ENCODE results near the gene AOAH. TPM values are rescaled to one million over a fixed set of nuclear protein-coding genes. Genes with fewer than 3 reads are reported as not detected.

The AOAH gene
- total and polyA plus RNA-seq, 2 experiments from 2014 or later, result not detected

DNA sequence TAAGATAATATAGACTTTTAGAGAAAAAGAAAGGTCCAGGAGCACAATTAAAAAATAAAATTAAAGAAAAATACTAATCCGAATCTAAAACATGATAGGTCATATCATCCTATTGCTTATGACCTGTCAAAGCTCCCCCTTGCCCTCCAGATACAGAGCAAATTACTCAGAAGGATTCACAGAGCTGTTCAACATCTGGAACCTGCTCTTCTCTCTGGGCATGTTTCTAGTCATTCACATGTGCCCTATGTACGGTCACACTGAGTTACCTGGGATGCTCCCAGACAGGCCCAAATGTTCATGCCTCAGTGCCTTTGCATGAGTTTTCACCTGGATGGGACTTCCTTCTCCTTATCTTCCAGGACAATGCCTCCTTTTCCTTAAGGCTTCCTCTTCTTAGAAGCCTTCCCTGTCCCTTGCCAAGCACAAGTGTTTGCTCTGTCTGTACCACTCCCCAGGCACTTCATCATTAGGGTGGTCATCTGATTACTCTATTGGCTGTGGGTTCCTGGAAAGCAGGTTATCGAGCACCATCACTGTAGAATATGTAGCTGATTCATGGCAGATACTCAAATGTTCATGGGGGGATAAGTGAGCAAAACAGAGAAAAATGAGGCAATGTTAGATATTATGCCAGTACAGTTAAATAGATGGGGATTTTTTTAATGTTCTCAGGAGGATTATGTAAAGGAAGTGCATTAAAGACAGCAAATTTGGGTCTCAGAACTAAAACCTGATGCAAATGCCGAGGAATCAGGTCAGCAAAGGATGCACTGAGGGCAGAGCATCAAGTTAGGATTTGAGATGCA, 12.0 kb upstream of the AOAH start:
- Histone ChIP-seq H3K4me1 (ENCODE audit: low read depth) (no peaks in the 10 kb centered on the region), H3K27me3 (no peaks in the 10 kb centered on the region), H3K4me3 (no peak overlapping the region), H3K27ac (no peak overlapping the region), H3K9me3 (ENCODE audit: low read depth) (no peaks in the 10 kb centered on the region), H3K36me3 (no peaks in the 10 kb centered on the region)
- TF ChIP-seq, protein P1, sequence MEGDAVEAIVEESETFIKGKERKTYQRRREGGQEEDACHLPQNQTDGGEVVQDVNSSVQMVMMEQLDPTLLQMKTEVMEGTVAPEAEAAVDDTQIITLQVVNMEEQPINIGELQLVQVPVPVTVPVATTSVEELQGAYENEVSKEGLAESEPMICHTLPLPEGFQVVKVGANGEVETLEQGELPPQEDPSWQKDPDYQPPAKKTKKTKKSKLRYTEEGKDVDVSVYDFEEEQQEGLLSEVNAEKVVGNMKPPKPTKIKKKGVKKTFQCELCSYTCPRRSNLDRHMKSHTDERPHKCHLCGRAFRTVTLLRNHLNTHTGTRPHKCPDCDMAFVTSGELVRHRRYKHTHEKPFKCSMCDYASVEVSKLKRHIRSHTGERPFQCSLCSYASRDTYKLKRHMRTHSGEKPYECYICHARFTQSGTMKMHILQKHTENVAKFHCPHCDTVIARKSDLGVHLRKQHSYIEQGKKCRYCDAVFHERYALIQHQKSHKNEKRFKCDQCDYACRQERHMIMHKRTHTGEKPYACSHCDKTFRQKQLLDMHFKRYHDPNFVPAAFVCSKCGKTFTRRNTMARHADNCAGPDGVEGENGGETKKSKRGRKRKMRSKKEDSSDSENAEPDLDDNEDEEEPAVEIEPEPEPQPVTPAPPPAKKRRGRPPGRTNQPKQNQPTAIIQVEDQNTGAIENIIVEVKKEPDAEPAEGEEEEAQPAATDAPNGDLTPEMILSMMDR (IDR thresholded peaks at IDR 0.05; ENCODE audit: low read depth, low read length), result no peak
- DNase-seq (ENCODE audit: low read depth in 1 of 2, low spot score in 1 of 2), result no peak

DNA sequence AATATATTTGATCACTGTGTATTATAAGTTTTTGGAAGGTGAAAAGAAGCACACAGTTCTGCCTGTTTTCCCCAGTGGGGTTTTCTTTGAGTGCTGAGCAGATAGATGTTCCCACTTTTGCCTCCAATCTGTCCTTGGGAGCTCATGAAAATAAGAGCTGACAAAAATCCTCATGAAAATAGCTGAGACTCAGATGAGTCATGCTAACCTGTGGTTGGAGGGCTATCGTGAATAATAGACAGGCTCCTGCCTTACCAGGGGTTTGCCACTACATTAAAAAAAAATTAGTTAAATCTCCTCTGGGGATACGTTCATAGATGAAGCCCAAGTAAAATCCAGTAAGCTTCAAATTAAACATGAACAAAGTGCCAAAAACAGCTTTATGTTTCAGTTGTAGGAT, 10.9 kb upstream of the AOAH start:
- Histone ChIP-seq H3K4me3 (no peak overlapping the region), H3K27me3 (no peaks in the 10 kb centered on the region), H3K9me3 (ENCODE audit: low read depth) (no peaks in the 10 kb centered on the region), H3K27ac (no peak overlapping the region), H3K36me3 (no peaks in the 10 kb centered on the region), H3K4me1 (ENCODE audit: low read depth) (no peaks in the 10 kb centered on the region)
- DNase-seq (ENCODE audit: low read depth in 1 of 2, low spot score in 1 of 2), result peak in 1 of 2 donors; percentile 8
- TF ChIP-seq, protein P1 (IDR thresholded peaks at IDR 0.05; ENCODE audit: low read depth, low read length), result no peak

DNA sequence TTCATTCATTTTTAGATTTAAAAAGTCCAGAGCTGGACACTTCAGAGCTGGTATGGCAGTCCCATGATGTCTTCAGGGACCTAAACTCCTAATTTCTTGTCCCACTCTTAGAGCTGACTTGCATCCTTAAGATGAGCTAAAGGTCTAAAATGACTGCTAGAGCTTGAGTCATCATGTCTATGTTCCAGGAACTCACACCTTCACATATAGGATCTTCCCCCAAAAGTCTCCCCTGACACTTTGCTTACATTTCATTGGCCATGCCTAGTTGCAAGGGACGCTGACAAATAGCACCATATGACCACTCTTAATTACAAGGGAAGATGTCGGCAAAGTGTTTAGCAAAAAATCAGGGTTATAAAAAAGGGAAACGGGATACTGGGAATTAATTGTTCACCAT, 10.4 kb upstream of the AOAH start:
- TF ChIP-seq, protein P1 (IDR thresholded peaks at IDR 0.05; ENCODE audit: low read depth, low read length), result no peak
- DNase-seq (ENCODE audit: low read depth in 1 of 2, low spot score in 1 of 2), result no peak
- Histone ChIP-seq H3K27ac (no peak overlapping the region), H3K36me3 (no peaks in the 10 kb centered on the region), H3K4me1 (ENCODE audit: low read depth) (no peaks in the 10 kb centered on the region), H3K9me3 (ENCODE audit: low read depth) (no peaks in the 10 kb centered on the region), H3K4me3 (no peak overlapping the region), H3K27me3 (no peaks in the 10 kb centered on the region)

DNA sequence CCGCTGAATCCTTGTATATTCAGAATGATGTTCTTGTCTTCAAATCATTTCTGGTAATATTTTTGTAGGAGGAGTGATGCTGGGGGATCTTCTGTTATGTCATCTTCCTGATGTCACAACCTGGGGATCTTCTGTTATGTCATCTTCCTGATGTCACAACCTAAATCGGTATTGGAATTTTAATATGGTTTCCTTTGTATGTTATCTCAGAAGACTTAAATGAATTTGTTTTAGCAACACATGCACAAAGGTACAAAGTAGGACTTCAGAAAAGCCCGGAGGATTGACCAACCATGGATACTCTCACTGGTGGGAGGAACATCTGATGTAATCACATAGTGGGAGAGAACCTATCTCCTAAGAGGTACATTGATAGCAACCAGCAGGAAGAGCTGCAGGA, 9.1 kb upstream of the AOAH start:
- TF ChIP-seq, protein P1 (IDR thresholded peaks at IDR 0.05; ENCODE audit: low read depth, low read length), result no peak
- no peaks in the 10 kb centered on the region for H3K36me3 ChIP-seq
- H3K4me3 ChIP-seq, result no peak overlapping the region
- H3K27ac ChIP-seq, result no peak overlapping the region
- H3K4me1 ChIP-seq (ENCODE audit: low read depth), result no peaks in the 10 kb centered on the region
- H3K9me3 ChIP-seq (ENCODE audit: low read depth), result no peaks in the 10 kb centered on the region
- H3K27me3 ChIP-seq, result no peaks in the 10 kb centered on the region
- DNase-seq (ENCODE audit: low read depth in 1 of 2, low spot score in 1 of 2), result no peak

DNA sequence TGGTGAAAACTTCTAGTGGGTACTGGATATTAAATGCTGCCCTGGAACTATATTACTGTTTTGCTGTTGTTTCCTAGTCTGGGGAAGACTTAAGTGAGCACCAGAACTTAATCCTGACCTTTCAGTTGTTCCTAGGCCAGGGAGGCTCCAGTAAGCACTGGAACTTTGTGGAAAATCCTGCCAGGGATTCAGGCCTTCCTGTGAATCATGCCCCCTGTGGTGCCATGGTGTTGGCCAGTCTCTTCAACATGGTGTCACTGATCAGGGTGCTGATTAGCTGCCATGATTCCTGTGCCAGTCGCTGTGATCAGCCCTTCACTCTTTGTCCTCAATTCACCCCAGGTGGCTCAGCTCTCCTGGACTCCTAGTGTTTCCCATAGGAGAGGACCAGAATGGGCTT, 8.5 kb upstream of the AOAH start:
- H3K27me3 ChIP-seq, result no peaks in the 10 kb centered on the region
- H3K36me3 ChIP-seq, result no peaks in the 10 kb centered on the region
- H3K27ac ChIP-seq, result no peak overlapping the region
- H3K4me3 ChIP-seq, result no peak overlapping the region
- H3K9me3 ChIP-seq (ENCODE audit: low read depth), result no peaks in the 10 kb centered on the region
- no peaks in the 10 kb centered on the region for H3K4me1 ChIP-seq (ENCODE audit: low read depth)
- TF ChIP-seq, protein P1 (IDR thresholded peaks at IDR 0.05; ENCODE audit: low read depth, low read length), result no peak
- no peak for DNase-seq (ENCODE audit: low read depth in 1 of 2, low spot score in 1 of 2)

All from cardiac muscle cell (in vitro differentiated cells and primary cell).